ENCODE data around the gene LSP1.

DNA sequence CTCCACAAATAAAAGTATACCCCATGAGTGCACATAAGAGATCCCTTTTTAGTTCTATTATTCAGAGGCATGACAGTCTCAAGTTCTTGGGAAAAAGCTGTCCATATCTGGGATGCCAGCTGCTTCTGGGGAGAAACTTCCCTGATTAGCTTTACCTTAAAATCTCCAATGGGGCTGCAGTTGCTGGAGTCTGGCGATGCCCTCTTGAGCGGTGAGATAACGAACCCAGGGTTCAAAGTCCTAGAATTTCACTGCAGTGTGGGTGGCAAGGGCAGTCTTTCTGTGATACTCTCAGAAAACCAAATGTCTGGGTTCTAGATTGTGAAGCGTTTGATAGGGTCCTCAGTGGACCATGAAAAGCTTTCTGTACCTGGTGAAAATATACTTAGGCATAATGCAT is 46.2 kb downstream of the LSP1 start:
- TF ChIP-seq RAD21 (IDR thresholded peaks at IDR 0.05; ENCODE audit: low read depth) (no peak), NFIC (IDR thresholded peaks at IDR 0.05) (no peak), EP300 (IDR thresholded peaks at IDR 0.05; ENCODE audit: borderline replicate concordance) (no peak), TAF1 (IDR thresholded peaks at IDR 0.05; ENCODE audit: low read depth) (no peak), CEBPB (IDR thresholded peaks at IDR 0.05) (no peak), MAX (IDR thresholded peaks at IDR 0.05) (no peak), YY1 (IDR thresholded peaks at IDR 0.05; ENCODE audit: low read depth) (no peak), TCF12 (IDR thresholded peaks at IDR 0.05; ENCODE audit: low read depth) (no peak), FOXM1 (IDR thresholded peaks at IDR 0.05; ENCODE audit: borderline replicate concordance, low read depth) (no peak), REST (IDR thresholded peaks at IDR 0.05; ENCODE audit: low read depth) (no peak)
- TF ChIP-seq, protein P1, sequence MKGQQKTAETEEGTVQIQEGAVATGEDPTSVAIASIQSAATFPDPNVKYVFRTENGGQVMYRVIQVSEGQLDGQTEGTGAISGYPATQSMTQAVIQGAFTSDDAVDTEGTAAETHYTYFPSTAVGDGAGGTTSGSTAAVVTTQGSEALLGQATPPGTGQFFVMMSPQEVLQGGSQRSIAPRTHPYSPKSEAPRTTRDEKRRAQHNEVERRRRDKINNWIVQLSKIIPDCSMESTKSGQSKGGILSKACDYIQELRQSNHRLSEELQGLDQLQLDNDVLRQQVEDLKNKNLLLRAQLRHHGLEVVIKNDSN (IDR thresholded peaks at IDR 0.05) = no peak

All from Ishikawa (cell line).